ENCODE results near the gene NCOA7.
"Not testable (repeated sequence)": the region's sequence is repeated elsewhere in the genome, so short reads cannot be mapped to it uniquely, and the experiment has no call there.

The NCOA7 gene

GRCh38 chr6:125945378-125946141 lies 154.8 kb downstream of the NCOA7 start:
- peak; percentile 75 for DNase-seq (ENCODE audit: low spot score)

GRCh38 chr6:125947615-125948014 lies 156.9 kb downstream of the NCOA7 start:
- peak; percentile 55 for DNase-seq (ENCODE audit: low spot score)

GRCh38 chr6:125948455-125948854 lies 157.7 kb downstream of the NCOA7 start:
- no peak for DNase-seq (ENCODE audit: low spot score)

GRCh38 chr6:125949069-125949468 lies 158.3 kb downstream of the NCOA7 start:
- no peak for DNase-seq (ENCODE audit: low spot score)

GRCh38 chr6:125950293-125950692 lies 159.5 kb downstream of the NCOA7 start:
- DNase-seq (ENCODE audit: low spot score), result no peak

- not testable (repeated sequence) for DNase-seq (ENCODE audit: low spot score)
Measured at GRCh38 chr6:125950716-125951115, 160.0 kb downstream of the NCOA7 start.

GRCh38 chr6:125951323-125951722 lies 160.6 kb downstream of the NCOA7 start:
- no peak for DNase-seq (ENCODE audit: low spot score)

GRCh38 chr6:125952764-125953501 lies 162.2 kb downstream of the NCOA7 start:
- DNase-seq (ENCODE audit: low spot score), result peak; percentile 53

GRCh38 chr6:125953502-125953875 lies 162.7 kb downstream of the NCOA7 start:
- no peak for DNase-seq (ENCODE audit: low spot score)

- DNase-seq (ENCODE audit: low spot score), result no peak
Measured at GRCh38 chr6:125954735-125955339, 164.1 kb downstream of the NCOA7 start.

GRCh38 chr6:125955973-125956372 lies 165.2 kb downstream of the NCOA7 start:
- DNase-seq (ENCODE audit: low spot score), result no peak

- DNase-seq (ENCODE audit: low spot score), result peak; percentile 99
Measured at GRCh38 chr6:125956506-125957390, 166.0 kb downstream of the NCOA7 start, which contains the start of gene HINT3. HINT3 (plus strand) TSS chr6:125956770; CDS start chr6:125956978, 208 bp downstream.

GRCh38 chr6:125957391-125957693 lies 166.6 kb downstream of the NCOA7 start:
- DNase-seq (ENCODE audit: low spot score), result no peak

- peak; percentile 42 for DNase-seq (ENCODE audit: low spot score)
Measured at GRCh38 chr6:125957845-125958244, 167.1 kb downstream of the NCOA7 start.

GRCh38 chr6:125959041-125959440 lies 168.3 kb downstream of the NCOA7 start:
- no peak for DNase-seq (ENCODE audit: low spot score)

GRCh38 chr6:125961117-125961516 lies 170.4 kb downstream of the NCOA7 start:
- DNase-seq (ENCODE audit: low spot score), result no peak

- DNase-seq (ENCODE audit: low spot score), result no peak
Measured at GRCh38 chr6:125962900-125963497, 172.2 kb downstream of the NCOA7 start.

GRCh38 chr6:125963817-125964216 lies 173.1 kb downstream of the NCOA7 start:
- peak; percentile 42 for DNase-seq (ENCODE audit: low spot score)

- no peak for DNase-seq (ENCODE audit: low spot score)
Measured at GRCh38 chr6:125966569-125966968, 175.8 kb downstream of the NCOA7 start.

- no peak for DNase-seq (ENCODE audit: low spot score)
Measured at GRCh38 chr6:125968493-125968892, 177.7 kb downstream of the NCOA7 start.

GRCh38 chr6:125970760-125971159 lies 180.0 kb downstream of the NCOA7 start:
- DNase-seq (ENCODE audit: low spot score), result no peak

- DNase-seq (ENCODE audit: low spot score), result not testable (repeated sequence)
Measured at GRCh38 chr6:125972478-125972877, 181.7 kb downstream of the NCOA7 start.

Data from hematopoietic multipotent progenitor cell treated with erythropoietin and hydrocortisone succinate and interleukin-3 and kit ligand, for 15 days (in vitro differentiated cells).